Stimulated activated CD4-positive, alpha-beta T cell treated with anti-CD3 and anti-CD28 coated beads, Interleukin-2, amount 100 ng/mL, for 24 hours (primary cell): ENCODE results near the gene PPP1R15B.

ENCODE experiments used
- DNase-seq, 2 donors: peaks; one replicate each; pipeline ENCODE4 v3.0.0-alpha.2; 2020

Gene PPP1R15B

DNA sequence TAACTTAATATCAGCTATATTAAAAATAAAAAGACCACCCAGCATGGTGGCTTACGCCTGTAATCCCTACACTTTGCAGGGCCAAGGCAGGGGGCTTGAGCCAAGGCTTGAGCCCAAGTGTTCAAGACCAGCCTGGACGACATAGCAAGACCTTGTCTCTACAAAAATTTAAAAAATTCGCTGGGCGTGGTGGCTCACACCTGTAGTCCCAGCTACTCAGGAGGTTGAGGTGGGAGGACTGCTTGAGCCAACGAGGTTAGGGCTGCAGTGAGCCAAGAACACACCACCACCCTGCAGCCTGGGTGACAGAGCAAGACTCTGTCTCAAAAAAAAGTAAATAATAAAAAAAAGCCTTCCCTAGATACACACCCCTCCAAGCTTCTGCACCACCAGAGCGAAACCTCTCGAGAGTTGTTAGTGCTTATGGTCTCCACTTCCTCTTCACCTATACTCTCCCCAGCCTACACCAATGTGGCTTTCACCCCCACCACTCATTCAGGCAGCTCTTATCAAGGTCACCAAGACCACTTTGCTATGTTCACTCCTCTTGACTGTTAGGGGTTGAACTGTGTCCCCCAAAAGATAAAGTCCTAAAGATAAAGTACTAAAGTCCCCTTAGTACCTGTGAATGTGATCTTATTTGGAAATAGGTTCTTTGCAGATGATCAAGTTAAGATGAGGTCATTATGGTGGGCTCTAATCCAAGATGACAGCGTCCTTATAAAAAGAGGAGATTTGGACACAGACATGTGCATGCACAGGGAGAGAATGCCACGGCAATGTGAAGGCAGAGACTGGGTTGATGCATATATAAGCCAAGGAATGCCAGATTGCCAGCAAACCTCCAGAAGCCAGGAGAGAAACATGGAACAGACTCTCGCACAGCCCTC lies 6.8 kb upstream of the PPP1R15B start:
- no peak for DNase-seq

DNA sequence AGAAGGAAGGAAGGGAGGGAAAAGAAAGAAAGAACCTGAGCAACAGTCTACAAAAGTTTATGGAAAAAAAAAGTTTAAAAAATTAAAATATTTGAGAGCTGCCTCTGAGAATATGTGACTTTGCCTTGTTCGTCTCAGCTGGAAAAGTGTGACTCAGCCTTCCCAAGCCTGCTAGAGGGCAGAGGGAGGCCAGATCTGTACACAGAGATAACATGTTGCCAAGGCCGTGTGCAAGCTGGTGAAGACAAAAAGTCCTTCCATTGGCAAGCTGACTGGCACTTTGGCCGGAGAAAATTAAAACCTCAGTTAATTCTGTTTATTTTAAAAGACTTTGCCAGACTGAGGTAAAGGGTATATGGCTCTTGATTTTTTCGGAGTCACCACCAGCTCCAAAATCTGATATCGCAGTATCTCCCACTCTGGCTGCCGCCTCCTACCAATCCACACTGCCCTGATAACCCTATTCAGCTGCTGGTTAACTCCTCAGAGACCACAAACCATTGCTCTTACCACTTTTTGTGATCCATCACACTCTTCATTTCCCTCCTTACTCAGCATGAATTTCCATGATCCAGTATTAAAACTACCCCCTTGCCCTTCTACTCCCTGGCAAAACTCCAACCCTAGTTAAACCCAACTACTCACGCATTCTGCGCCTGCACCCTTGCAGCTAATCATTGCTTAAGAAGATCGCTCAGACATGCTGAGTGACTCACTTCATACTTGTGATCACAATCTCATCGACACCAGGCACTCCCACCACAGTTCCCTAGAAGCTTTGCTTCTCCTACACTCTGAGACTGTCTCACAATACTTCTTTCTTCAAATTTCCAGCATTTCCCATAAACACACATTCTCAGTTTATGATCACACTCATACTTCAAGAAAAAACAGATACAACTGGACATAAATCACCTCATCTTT lies 5.7 kb upstream of the PPP1R15B start:
- peak; percentile 40 to 49 for DNase-seq

DNA sequence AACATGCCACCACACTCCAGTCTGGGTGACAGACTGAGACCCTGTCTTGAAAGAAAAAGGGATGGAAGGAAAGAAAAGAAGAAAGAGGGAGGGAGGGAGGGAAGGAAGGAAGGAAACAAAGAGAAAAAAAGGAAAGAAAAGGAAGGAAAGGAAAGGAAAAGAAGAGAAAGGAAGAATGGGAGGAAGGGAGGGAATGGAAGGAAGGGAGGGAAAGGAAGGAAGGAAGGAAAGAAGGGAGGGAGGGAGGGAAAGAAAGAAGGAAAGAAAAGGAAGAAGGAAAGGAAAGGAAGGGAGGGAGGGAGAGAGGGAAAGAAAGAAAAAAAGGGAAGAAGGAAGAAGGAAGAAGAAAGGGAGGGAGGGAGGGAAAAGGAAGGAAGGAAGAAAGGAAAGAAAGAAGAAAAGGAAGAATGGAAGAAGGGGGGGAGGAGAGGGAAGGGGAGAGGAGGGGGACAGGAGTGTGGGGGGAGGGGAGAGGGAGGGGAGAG lies 5.0 kb upstream of the PPP1R15B start:
- DNase-seq = no peak

DNA sequence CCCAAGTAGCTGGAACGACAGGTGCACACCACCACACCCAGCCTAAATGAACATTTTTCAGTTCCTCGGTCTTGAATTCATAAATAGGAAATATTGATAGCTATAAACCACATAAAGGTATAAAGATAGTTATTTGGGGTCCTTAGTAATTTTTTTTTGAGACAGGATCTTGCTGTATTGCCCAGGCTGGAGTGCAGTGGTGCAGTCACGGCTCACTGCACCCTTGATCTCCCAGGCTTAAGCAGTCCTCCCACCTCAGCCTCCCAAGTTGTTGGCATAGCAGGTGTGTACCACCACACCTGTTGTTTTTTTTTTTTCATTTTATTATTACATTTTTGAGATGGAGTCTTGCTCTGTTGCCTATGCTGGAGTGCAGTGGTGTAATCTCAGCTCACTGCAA lies 3.7 kb upstream of the PPP1R15B start:
- DNase-seq = no peak

DNA sequence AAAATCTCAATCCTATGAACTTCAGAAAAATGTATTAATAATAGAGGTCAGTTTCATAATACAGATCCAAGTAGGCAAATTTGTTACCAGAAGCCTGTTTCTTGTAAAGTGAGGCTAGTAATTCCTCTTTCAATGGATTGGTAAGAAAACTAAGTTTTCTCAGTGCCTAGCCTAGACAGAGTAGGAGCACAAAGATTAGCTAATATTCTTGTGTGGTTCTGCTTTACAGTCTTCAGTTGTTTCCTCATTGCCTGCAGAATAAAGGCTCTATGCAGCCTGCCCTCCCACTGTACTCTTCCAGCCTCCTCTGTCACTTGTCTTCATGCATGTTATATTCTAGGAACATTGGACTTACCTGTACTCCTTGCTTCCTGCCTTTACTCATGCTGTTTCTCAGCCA lies 2.4 kb upstream of the PPP1R15B start:
- no peak for DNase-seq

DNA sequence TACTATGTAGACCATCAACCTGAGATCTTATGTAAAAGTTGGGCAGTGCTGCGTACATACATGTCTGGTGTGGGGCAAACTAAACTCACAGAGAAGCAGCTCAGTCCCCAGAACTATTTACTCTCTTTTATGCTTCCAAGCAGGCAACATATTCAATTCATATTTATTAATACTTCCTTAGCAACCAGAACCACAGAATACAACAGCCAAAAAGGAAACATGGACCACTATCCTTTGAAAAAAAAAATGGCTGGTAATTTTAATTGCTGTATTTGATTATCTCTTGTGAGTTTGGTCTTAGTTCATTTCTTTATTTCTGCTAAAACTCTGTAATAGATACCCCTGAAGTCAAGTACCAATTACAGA lies 1.5 kb upstream of the PPP1R15B start:
- DNase-seq = no peak

DNA sequence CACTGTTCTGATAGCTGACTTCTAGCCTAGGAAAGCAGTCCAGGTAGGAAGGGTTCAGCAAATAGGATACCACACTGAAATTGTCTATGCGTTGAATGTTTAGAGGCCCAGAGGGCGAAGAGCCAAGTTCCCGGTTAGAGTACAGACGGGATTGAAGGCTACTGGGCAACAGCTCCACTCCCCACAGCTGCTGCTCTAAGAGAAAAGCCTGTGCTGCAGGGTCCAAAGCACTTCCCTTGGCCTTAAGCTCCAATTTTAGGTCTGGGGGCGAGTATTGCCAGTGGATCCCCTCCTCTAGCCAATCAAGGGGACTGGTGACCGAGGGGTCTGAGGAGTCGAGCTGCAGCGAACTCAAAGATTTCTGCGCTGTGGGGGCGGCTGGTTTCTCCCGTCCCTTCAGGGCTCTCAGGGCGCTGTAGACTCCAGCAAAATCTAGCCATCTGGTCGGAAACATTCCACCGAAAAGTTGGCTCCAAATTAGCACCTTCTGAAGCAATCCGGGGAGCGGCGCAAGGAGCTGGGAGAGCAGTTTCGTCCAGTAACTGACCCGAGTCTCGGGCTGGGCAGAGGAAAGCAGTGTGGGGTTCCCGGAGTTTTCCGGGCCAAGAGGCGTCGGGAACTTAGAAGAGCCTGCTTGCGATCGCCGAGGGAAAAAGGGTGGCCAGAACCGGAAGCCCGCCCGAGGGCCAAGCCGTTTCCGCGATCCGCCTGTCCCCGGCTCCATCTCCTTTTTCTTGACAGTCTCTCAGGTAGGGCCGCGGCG lies 748 bp downstream of the PPP1R15B start:
- DNase-seq = peak; percentile 35 to 53

DNA sequence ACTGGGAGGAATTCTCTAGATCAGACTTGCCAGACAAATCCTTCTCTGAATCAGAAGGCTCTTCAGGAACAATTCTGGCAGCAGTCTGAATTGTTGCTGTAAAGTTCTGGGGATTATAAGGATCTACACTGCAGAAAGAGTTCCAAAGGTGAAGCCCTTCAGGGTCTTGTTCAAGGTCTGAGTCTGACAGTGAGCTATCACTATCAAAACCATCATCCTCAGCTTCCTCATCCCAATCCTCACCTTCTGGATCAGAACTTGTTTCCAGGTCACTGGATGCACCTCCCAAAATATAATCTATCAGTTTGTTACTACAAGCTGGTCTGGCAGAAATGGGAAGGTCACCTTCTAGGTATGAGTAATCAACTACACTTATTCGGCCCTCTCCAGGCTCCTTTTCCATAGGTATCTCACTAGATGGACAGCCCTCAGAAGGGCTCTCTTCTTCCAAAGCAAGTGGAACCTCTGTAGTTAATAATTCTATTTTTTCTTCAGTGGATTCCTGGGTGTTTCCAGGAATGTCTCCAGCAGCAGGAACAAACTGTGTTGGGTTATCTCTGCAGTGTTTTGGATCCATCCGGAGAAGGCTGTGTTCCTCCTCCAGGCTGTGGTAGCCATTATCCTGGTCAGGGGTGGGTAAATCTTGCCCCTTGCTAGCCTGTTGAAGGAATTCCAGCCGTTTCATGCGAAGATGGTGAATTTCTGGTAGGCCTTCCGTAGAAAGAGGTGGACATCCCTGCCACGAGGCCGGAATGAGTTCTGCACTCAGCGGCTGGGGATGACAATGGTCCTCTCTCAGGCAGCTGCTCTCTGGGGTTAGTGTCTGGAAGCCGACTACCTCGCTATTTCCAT lies 1.6 kb downstream of the PPP1R15B start:
- DNase-seq = no peak

DNA sequence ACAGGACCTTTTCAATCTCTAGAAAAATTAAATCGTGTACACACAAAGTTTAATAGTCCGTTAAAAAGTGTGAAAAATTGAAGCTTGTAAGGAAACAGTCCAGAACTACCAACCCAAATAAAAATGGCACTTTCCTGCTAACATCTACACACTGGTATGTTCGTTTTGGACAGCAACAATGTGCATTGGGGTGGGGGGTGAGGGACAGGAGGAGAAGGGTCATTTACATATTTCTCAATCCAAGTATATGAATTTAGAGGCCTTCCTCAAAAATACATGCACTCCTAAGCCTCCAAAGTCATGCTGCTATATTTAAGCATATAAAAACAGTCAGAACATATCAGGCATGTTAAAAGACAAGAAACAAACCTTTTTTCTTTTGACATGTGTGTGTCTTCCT lies 2.5 kb downstream of the PPP1R15B start:
- DNase-seq = no peak

DNA sequence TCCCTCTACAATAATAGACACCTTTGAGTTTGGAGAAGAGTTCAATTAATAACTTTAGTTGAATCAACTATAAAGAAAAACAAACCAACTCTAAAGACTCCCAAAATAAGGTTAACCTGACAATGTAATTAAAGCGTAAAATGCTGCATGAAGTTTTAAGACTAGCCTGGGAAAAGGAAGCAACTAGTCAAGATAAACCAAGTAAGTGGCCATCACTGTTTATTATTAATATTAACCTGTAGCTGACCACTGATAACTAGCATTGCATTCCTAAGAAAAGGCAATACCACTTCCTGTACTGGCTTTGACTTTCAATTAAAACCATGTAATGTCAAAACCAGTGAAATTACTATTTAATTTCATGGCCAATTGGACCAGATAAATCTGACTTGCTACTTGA lies 3.0 kb downstream of the PPP1R15B start:
- no peak for DNase-seq

DNA sequence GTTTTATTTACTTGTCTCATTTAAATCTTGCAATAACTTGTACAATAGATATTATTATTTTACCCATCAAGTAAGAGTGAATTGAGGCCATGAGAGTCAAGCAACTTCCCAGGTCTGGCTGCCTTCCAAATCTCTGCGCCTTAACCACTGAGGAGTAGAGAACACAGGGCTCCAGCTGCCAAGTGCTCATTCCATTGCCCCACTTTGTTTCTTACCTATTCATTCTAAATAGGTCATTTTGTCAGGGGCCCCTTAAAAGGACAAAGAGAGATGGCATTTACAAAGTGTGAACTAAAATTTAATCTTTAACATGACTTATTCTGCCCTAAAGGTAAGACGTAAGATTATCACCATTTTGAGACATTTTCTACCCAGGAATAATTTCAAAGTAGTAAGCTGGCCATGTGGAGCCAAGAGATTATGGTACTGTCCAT lies 3.5 kb downstream of the PPP1R15B start:
- peak in 1 of 2 donors; percentile 31 for DNase-seq

DNA sequence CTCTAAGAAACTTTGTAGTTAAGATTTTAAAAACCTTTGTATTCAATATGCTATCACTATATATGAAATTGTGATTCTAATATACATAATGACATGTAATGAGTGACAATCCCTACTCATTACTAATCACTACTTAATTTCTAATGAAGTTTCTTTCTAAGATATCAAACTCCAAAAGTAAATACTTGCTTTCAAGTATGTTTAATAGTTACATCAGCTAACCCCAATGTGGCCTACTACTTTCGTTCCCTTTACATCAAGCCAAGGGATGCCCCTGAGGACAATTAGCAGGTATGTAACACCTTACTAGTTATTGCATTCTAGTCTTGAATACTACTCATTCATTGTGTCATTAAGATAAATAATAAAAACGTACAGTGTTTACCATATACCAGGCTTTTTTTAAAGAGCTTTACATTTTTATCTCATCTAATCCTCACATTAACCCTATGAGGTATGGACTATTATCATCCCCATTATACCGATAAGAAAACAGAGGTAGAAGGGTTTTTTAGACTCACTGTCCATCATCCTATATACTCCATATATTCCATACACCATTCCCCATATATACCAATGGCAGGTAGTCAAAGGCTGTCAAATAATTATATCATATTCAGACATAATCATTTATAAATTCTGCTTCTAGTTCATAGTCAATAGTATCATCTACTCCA lies 4.2 kb downstream of the PPP1R15B start:
- DNase-seq = no peak

DNA sequence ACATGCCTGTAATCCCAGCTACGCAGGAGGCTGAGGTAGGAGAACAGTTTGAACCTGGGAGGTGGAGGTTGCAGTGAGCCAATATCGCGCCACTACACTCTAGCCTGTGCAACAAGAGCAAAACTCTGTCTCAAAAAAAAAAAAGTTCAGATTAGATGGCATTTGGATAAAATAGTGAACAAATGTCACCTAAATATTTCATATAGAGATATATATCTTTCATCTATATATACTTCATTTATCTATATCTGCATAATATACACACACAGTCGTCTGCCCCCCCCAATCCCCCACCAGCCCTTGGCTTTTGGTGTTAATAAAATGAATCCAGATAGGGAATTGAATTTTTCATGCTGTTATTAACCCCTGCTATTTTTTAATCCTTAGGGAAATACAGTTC lies 5.0 kb downstream of the PPP1R15B start:
- DNase-seq = no peak

DNA sequence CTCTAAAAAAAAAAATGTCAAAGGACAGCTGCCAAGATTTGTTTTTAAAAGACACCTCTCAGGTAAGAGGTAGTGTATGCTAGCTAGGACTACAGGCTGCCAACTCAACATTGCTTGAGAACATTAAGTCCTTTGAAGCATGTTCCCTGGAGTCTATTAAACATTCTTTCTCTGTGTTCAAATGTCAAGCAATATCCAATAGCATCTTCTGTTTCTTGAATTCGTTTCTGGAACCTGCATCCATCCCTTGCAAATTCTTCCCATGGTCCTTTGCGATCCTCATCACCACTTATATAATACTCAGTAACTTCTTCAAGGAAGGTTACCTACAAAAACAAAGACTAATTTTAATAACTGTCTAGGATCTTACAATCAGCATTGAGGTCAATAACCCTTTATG lies 5.6 kb downstream of the PPP1R15B start:
- no peak for DNase-seq

DNA sequence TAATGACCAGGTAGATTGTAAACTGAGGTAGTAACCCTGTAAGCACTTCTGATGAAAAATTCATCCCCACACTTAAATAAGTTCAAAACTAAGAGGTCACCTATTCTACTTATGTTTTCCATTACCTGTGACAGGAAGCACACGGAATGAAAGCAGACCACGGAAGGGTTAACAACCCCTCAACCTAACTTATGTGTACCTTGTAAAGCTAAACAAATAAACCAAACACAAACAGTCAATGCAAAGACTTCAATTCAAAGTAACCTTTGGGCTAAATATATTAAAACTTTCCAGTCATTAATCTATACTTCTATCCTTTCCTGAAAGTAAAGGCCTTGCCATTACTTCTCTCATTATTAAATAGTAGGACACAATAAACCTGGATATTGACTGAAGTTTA lies 7.0 kb downstream of the PPP1R15B start:
- DNase-seq = no peak

DNA sequence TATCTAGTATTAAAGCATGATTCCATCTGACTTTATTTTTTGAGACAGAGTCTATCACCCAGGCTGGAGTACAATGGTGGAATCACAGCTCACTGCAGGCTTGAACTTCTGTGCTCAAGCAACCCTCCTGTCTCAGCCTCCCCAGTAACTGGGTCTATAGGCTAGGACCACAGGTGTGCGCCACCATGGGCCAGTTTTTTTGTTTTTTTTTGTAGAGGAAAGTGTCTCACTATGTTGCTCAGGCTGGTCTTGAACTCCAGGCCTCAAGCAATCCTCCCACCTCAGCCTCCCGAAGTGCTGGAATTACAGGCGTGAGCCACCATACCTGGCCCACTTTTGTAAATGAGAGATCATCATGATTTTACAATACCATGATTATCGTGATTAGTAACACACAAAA lies 9.2 kb downstream of the PPP1R15B start:
- DNase-seq = no peak

DNA sequence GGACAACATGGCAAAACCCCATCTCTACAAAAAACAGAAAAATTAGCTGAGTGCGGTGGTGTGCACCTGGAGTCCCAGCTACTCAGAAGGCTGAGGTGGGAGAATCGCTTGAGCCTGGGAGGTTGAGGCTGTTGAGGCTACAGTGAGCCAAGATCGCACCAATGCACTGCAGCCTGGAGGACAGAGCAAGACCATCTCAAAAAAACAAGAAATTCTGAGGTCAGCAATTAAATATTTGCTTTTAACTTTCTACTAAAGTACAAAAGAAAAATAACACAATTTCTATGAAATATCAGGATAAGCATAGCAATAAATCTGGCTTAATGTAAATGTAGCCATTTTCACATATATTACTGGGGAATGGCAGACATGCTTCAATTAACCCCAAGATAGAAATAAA lies 9.9 kb downstream of the PPP1R15B start:
- DNase-seq = no peak

DNA sequence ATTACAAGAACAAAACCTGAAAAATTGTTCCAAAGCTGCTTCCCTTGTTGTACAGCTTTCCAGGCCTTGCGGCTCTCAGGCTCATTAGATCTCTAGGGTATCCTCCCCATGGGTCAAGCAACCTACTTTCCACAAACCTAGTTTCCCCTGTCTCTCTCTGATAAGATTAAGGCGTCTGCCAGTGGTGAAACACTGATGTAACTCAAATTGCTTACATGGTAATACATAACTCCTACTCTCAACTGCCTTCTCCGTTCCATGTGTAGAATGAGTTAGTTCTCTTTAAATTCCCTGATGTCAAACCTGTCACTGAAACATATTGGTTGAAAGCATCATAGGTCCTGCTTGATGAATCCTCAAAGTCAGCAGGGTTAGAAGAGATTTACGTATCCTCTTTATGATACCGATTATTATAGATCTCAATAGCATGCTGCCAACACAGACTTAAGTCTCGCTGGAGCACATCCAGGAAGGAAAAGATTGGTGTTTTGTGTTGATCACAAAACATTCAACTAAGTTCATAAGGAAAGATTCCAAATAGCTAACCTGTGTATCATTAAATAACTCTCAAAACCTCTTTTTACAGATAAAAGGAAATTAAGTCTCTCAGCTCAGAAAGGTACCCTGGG lies 10.6 kb downstream of the PPP1R15B start:
- DNase-seq = no peak

DNA sequence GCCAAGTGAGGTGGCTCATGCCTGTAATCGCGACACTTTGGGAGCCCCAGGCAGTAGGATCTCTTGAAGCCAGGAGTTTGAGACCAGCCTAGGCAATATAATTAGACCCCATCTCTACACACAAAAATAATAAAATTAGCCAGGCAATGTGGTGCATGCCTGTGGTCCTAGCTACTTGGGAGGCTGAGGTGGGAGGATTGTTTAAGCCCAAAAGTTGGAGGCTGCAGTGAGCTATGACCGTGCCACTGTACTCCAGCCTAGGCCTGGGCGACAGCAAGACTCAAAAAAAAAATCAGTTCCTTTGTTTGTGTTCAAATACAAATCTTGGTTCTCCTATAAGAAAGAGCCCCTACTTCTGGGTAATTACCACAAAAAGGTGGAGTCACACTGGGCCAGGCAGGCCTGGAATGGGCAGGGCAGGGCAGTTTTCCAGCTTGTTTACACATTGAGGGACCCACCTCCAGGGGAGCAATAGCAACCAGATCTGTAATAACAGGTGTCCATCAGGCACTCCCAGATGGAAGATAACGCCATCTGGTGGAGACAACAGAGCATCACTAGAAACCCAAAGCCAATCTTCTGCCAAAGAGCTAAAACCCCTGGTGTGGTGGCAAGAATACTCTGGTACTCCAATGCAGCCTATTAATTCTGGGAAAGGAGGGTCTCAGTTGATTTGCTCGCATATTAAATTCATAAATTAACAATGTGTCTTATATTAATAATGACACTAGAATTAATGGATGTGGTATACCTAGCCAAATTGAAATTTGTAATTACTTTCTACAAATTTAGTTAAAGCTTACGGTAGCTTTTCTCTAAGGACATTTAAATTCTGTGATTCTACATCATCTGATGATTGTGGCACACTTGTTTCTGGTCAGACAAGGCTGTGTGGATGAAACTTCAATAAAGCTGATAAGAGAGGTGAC lies 13.2 kb downstream of the PPP1R15B start:
- DNase-seq = peak; percentile 37 to 56
